Kidney capillary endothelial cell (primary cell): Measurements from ENCODE around the gene CKAP2L.
"Not testable (repeated sequence)": the region's sequence is repeated elsewhere in the genome, so short reads cannot be mapped to it uniquely, and the experiment has no call there.

ENCODE experiments used
- DNase-seq: peaks from one replicate; pipeline ENCODE4 v3.0.0-alpha.2; 2018; ENCODE audit warnings: low spot score

Gene CKAP2L

DNA sequence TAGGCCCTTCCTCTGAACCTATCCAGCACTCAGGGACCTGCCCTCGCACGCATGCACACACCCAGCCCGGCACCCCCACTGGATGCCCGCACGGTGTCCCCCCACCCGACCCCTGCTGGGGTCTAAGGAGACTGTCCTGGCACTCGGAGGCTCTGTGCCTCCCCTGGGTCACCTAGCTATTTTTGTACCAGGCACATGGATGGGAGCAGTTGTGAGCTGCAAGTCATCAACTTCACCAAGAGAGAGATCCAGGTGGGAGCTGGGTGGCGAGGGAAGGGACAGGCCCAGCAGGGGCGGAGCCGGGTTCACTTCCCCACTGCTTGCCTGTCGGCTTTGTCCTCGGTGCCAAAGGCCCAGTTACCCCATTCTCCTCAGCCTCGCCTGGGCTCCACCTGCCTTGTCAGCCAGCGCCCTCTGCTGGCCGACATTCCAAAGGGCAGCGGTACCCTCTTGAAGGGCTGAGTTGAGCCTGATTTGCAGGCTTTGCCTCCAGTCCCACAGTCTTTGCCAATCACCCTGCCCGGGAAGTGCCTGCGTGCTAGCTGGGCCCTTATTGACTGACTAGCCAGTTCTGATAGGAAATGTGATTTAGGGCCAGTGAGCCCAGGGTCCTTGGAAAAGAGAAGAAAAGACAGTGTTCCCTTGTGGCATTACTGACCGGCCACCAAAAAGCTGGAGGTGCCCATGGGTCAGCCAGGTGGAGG, 37.8 kb downstream of the CKAP2L start:
- peak; percentile 93 for DNase-seq

- DNase-seq = no peak
Measured at GRCh38 chr2:112725545-112726457, 38.6 kb downstream of the CKAP2L start.

DNA sequence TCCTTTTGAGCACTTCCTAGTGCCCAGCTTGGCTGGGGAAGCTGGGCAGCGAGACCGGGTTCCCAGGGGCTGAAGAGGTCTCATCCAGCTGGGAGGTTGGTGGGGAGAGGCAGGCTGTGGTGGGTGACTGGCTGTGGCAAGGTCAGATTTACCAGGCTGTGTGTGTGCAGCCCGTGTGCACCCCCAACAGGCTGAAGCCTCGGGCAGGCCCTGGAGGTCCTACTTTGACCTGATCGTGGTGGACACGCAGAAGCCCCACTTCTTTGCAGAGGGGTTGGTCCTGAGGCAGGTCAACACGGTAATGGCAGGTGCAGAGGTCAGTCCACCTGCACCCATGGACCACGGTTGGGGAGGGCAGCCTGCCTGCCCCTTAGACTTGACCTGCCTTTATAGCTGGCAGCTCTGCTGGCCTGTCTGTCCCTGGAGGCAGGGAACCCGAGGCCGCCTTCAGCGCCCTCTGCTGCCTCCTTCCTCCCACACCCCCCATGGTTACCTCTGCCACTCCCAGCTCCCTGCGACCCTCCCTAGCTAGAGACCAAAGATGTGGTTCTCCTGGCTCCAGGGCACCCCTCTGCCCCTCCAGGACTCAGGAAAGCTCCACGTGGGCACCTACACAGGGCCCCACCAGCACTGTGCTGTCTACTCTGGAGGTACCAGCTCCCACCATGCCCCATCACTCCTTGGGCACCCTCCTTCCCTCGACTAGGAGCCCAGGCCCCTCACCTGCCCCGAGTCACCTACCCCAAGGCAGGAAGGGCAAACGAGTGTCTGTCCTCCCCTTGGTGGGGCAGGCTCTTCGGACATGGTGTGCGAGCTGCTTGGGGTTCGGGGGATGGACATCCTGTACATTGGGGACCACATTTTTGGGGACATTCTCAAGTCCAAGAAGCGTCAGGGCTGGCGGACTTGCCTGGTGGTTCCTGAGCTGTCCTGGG, 39.6 kb downstream of the CKAP2L start:
- no peak for DNase-seq

GRCh38 chr2:112723995-112724394, 40.4 kb downstream of the CKAP2L start:
- DNase-seq = no peak

- no peak for DNase-seq
Measured at GRCh38 chr2:112723547-112723940, 40.9 kb downstream of the CKAP2L start.

GRCh38 chr2:112722816-112723546, 41.4 kb downstream of the CKAP2L start:
- DNase-seq = no peak

DNA sequence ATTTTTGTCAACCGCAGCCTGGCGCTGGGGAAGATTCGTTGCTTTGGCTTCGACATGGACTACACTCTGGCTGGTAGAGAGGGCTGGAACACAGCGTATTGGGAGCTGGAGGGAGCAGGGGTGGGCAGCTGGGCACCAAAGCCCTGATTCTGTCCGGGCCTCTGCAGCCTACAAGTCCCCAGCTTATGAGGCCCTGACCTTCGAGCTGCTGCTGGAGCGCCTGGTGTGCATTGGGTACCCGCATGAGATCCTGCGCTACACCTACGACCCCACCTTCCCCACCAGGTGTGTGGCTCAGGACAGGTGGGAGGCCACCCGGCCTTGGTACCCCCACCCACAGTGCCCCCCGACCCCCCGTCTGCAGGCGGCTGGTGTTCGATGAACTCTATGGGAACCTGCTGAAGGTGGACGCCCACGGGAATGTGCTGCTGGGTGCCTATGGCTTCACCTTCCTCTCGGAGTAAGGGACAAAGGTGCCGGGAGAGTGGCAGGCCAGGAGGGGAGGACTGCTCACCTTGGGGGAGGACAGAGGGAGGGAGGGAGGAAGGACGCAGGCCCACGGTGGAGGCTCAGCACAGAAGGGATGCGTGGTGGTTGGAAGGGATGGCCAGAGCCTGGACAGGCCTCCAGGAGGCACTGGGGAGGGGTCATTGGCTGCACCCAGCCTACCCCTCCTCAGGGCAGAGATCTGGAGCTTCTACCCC, 42.4 kb downstream of the CKAP2L start:
- no peak for DNase-seq

DNA sequence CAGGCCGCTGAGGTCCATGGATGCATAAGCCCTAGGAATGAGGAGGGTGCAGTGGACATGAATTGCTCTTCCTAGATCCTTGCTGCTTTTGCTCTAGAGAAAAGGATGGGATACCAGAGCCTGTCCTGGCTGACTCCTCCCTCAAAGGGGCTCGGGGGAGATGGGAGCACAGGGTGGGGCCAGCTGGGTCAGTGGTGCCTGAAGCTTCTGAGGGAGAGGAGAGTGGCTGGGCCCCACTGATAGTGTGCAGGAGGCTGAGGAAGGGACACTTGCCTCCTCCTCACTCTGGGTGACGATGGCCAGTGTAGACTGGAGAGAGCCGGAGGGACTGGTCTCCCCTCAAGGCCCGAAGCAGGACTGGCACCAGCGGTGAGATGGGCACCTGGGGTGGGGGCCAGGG, 43.6 kb downstream of the CKAP2L start, which contains the start of gene NT5DC4:
TSS of gene NT5DC4 (plus strand) at position 236 of the 400 bp plus-strand sequence. CDS start at position 296, 60 bp downstream.
- DNase-seq = no peak

DNA sequence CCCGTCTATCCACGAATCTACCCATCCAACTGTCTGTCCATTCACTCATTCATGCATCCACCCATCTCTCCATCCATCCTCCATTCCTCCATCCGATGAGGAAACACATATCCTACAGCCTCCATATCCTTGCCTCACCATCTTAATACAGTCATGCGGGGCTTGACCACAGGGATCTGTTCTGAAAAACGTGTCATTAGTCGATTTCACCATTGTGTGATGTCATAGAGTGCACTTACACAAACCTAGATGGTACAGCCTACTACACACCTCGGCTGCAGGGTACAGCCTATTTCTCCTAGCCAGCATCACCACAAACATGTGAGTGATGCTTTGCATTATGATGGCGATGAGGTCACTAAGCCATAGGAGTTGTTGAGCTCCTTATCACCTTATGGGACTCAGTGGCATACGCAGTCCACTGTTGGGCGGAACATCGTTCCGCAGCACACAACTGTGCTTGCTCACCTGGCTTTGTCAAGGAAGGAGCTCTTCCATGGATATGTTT, 45.5 kb downstream of the CKAP2L start:
- no peak for DNase-seq

DNA sequence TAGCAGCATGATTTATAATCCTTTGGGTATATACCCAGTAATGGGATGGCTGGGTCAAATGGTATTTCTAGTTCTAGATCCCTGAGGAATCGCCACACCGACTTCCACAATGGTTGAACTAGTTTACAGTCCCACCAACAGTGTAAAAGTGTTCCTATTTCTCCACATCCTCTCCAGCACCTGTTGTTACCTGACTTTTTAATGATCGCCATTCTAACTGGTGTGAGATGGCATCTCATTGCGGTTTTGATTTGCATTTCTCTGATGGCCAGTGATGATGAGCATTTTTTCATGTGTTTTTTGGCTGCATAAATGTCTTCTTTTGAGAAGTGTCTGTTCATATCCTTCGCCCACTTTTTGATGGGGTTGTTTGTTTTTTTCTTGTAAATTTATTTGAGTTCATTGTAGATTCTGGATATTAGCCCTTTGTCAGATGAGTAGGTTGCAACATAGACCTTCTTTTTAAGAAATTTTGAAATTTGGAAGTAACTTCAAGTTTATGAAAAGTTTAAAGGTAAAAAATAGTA, 47.5 kb downstream of the CKAP2L start:
- DNase-seq = not testable (repeated sequence)

GRCh38 chr2:112716094-112716493, 48.3 kb downstream of the CKAP2L start:
- not testable (repeated sequence) for DNase-seq

GRCh38 chr2:112714836-112715631, 49.4 kb downstream of the CKAP2L start:
- no peak for DNase-seq

DNA sequence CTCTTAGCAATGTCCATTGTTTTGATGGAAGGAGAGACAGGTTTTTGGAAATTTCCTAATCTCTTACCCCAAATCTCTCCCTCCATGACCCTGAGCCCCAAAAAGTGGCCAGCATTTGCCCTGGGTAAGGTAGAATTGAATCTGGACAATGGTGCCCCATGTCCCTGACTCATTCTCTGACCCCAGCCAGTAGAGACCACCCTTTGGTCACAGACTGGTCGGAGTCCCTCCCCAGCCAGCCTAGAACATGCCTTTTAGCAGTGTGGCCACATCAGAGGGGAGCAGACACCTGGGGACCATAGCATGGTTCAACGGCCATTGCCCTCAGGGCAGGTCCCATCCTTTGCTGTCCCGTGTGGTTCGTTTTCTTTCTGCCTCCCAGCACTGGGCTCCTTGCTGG, 50.1 kb downstream of the CKAP2L start:
- DNase-seq = no peak

GRCh38 chr2:112713926-112714325, 50.5 kb downstream of the CKAP2L start:
- DNase-seq = no peak

GRCh38 chr2:112713585-112713925, 50.9 kb downstream of the CKAP2L start:
- no peak for DNase-seq

DNA sequence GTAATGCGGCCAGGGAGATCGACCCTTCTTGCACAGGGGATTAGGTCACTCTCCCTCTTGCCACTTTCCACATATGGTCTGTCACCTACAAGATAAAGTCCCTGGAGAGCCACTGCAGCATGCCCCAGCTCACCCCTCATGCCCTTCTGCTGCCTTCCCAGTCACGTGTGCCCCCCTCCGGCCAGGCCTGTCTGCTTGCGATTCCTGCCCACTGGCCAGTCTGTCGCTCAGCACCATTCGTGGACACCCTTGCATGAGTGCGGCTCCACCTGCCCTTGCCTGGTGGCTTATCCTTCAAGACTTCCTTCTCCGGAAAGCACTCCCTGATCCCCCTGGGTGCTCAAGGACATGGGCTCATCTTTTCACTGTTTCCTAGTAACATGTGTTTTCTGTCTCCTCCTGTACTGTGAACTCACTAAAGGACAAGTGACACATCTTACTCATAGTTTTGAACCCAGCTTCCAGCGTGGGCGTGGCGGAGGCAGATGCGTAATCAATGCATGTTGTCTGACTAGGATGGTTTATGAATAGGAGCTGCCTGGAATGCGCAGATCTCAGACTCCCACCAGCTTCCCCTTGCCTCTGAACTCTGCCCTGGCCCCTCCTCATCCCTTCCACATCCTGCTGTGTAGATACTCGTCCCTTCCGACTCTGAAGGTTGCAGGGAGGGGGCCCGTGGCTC, 51.4 kb downstream of the CKAP2L start:
- DNase-seq = peak; percentile 89

DNA sequence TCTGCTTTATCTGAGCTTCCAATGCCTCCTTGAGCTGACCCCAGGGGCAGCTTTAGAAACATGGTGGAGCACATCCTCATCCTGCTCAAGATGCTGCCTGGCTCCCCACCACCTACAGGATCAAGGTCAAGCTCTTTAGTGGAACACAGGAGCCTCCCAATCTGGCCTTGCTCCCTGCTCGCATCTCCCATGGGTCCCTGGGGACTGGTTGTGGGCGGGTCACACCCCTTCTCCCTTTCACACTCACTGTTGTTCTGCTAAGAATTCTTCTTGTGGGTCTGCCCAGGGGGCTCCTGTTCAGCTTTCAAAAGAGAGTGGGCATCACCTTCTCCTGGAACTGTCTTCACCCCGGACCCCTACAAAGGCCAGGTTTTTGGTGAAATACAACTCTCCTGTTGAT, 51.9 kb downstream of the CKAP2L start:
- no peak for DNase-seq

GRCh38 chr2:112710956-112711750, 53.3 kb downstream of the CKAP2L start:
- DNase-seq = no peak
